ENCODE measurements around the gene NNAT.
"Not testable (repeated sequence)": the region's sequence is repeated elsewhere in the genome, so short reads cannot be mapped to it uniquely, and the experiment has no call there.

NNAT gene, protein sequence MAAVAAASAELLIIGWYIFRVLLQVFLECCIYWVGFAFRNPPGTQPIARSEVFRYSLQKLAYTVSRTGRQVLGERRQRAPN

GRCh38 chr20:37521061-37521771 lies at the start of gene NNAT:
Gene NNAT (plus strand): TSS chr20:37521250. CDS start chr20:37521332, 82 bp downstream.
- DNase-seq = peak; percentile 65

GRCh38 chr20:37471741-37472235 lies 49.3 kb upstream of the NNAT start:
- DNase-seq = no peak

DNA sequence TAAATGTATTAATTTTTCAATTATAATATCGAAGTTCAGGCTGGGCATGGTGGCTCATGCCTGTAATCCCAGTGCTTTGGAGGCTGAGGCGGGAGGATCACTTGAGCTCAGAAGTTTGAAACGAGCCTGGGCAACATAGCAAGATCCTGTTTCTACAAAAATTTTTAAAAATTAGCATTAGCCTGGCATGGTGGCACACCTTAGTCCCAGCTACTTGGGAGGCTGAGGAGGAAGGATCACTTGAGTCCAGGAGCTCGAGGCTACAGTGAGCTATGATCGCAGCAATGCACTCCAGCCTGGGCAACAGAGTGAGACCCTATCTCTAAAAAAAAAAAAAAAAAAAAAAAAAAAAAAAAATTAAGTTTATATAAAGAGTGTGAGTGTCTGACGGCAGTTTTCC lies 48.6 kb upstream of the NNAT start:
- not testable (repeated sequence) for DNase-seq

DNA sequence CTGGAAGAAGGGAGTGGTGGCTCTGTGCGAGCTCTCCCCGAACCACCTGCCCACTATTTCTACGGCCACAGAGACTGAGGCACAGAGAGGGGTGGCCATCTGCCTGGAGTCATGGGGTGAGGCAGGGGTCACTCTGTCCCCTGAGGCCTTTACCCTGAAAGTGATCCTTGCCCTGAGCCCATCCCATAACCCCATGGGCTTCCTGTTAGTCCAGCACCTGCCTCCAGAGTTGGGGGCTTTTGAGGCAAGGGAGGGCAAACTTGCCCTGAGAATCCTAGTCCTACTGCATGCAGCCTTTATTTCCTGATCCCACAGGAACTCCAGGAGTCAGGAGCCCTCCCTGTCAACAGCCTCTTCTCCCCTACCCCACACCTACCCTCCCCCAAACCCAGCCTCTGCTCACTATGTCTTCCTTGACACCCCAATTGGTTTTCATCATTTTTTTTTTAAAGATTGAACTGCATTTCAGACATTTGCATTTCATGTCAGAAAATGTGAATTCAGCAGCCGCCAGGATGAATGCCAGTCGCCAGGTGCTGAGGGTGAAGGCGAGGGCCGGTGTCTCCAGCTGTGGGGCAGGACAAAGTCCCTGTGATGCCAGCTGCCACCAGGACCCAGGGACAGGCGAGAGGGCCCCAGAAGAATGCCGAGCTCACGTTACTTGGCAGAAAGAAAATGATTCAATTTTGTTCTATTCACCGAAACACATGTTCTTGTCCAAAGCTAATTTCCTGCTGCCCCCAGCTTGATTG lies 47.6 kb upstream of the NNAT start:
- no peak for DNase-seq

DNA sequence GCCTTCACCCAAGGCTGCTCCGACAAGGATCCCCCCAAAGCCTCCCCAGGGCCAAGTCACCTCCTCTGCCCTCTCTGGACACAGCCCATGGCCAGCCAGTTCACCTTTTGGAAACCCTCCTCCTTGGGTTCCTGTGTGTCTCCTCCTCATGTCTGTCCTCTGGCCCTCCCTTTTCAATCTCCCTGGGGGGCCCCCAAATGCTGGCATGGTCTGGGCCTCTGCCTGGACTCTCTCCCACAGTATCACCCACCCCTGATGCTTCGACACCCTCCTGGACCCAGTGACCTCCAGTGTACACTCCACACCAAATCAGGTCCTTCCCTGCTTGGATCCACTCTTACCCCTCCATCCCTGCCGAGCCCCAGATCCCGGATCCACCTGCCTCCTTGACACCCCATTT lies 46.7 kb upstream of the NNAT start:
- no peak for DNase-seq

GRCh38 chr20:37475252-37475651 lies 45.8 kb upstream of the NNAT start:
- no peak for DNase-seq

- DNase-seq = no peak
These were observed 44.0 kb upstream of the NNAT start for GRCh38 chr20:37477041-37477440.

DNA sequence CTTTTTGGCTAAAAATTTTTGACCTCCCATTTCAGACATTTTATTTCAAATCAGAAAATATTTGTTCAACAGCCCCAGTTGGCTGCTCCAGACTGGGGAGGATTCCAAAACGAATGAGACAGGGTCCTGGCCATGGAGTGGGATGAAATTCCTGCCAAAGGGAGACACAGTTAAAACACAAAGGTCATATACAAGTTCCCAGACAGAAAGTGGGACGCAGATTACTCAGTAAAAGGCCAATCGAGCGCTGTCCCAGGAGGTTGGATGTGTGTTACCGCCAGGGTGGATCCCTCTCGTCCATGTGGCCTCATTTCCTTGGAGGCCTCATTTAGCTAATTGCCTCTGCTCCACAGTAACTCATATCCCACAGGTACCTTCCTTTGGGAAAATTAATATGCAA lies 41.8 kb upstream of the NNAT start:
- DNase-seq = no peak

GRCh38 chr20:37479925-37480691 lies 40.9 kb upstream of the NNAT start:
- DNase-seq = no peak

DNA sequence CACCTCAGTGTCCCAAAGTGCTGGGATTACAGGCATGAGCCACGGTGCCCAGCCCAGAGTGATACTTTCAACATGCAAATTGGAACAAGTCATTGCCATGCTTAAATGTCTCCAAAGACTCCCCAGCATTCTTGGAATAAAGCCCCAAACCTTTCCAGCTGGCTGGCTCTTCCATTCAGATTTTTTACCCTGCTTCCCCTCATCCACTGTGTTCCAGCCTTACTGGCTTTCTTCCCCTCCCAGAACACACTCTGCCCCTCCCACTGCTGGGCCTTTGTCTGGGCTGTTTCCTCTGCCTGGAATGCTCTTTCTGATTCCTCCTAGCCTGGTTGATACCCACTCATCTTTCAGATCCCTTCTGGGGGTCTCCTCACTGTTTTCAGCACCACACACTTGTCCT lies 40.1 kb upstream of the NNAT start:
- no peak for DNase-seq

- no peak for DNase-seq
These were observed 39.4 kb upstream of the NNAT start for GRCh38 chr20:37481610-37482009.

GRCh38 chr20:37484331-37484730 lies 36.7 kb upstream of the NNAT start:
- no peak for DNase-seq

DNA sequence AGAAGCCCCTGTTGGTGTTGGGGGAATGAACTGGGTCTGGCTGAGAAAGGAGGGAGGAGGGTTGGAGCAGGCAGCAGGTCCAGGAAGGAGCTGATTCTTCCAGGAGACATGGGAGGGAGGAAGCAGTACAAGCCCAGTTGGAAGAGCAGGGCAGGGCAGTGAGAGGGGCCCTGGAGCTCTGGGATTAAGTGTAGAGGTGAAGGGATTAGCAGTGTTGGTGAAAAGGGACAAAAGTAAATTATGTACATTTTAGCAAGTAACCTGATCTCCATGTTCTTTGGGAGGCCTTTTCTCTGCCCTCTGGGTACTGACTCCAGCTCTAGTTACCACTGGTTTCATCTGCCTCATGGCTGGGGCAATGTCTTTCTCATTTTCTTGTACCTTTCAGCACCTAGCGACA lies 34.8 kb upstream of the NNAT start:
- not testable (repeated sequence) for DNase-seq

DNA sequence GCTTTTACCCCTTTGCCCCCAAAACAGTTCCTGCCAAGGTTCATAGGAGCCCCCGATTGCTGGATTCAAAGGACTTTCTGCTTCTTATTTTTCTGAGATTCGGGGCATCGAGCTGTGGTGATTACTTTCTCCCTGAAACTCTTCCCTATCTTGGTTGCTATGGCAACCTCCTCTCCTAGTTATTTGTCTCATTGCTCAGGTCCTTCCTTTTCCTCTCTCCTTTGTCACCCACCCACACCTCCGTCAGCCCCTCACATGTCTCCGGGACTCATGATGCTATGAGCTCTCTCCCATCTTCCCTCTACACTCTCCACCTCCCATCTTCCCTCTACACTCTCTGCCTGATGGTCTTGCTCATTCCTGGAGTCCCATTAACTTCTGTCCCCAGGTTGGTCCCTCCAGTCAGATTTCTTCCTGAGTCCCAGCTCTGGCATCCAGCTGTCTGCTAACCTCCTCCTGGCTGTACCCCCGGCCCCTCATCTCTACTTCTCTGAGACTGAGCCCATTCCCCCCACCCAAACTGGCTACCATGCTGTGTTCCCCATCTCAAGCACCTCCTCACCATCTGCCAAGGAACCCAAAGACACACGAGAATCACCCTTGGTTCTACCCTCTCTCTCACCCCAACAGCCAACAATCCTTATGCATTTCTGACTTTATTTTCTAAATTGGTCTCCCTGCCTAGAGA lies 30.2 kb upstream of the NNAT start:
- DNase-seq = no peak

- DNase-seq = no peak
These were observed 28.9 kb upstream of the NNAT start for GRCh38 chr20:37492096-37492625.

GRCh38 chr20:37492945-37493344 lies 28.1 kb upstream of the NNAT start:
- DNase-seq = no peak

DNA sequence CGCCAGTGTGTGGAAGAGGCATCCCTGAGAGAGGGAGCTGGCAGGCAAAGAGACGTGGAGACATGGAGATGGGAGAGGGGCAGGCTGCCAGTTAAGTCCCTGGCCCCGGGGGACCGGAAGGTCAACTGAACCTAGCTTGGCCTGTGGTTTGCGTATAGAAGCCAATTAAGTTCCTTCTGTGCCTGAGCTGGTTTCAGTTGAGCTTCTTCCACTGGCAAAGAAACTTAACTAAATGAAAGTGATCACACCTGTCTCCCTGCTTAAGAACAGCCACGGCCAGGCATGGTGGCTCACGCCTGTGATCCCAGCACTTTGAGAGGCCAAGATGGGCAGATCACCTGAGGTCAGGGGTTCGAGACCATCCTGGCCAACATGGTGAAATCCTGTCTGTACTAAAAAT lies 26.7 kb upstream of the NNAT start:
- no peak for DNase-seq

DNA sequence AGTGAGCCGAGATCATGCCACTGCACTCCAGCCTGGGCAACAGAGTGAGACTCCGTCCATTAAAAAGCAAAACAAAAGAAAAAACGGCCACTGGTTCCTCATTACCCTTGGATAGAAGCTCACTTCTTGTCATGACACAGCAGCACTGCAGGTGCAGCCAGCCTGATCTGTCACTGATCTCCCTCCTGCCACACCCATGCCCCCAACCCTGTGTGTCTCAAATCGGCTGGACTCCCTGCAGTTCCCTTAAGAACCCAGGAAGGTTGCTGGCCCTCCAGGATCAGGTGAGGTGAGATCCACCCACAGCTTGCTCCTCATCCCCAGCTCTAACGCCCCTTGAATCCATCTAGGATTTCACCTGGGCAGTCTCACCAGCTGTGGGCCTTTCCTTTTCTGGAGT lies 26.3 kb upstream of the NNAT start:
- no peak for DNase-seq

DNA sequence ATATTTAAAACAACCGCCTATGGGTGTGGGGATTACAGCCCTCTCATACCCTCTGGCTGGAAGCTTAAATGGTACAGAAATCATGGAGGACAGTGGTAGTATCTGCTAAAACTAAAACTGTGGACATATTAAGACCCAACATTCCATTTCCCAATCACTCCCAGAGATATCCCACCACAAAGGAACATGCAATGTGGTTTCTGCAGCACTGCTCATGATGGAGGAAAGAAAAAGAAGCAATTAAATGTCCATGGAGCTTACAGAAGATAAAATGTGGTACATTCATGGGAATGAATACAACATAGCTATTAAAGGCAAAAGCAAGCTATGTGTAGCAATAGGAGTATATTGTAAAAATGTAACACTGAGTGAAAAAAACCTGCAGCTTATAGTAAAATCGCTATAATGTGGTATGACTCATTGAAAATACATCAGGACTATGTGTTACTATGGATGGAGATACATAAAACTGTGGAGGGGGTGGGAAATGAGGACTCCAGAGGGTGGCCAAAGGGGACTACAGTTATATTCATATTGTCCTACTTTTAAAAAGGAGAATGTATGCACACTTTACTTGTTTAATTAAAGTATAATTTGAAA lies 22.9 kb upstream of the NNAT start:
- DNase-seq = no peak

- no peak for DNase-seq
These were observed 20.7 kb upstream of the NNAT start for GRCh38 chr20:37500311-37500710.

DNA sequence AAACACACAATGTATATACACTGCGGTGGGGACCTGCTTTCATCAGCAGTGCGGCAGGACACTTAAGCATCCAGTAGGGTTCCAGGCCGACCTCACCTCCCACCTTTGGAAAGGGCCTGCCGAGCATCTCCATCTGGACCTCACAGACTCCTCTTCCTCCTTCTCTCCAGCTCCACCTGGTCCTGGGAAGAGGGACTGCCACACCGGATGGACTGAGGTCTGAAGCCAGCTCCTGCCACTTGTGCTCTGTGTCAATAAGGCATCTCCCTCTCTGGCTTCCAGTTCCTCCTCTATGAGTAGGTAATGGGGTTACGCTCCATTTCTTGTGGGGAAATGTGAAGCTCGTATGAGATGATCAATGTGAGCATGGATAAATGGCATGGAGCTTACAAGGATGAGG lies 19.1 kb upstream of the NNAT start:
- no peak for DNase-seq

GRCh38 chr20:37502654-37503053 lies 18.4 kb upstream of the NNAT start:
- no peak for DNase-seq
